Uterus (tissue), 2 donors: ENCODE results near the gene ITGA2.

ENCODE experiments used
- CTCF ChIP-seq, 4 experiments: fragments of 200-600 bp in 2 of 4; fragments of 450-650 bp in 2 of 4; sonication (generic) in 2 of 4; IDR thresholded peaks; one replicate each; pipeline ENCODE4 v1.5.1; 2016 to 2019; ENCODE audit warnings: antibody characterized with exemption in 4 of 4, mild to moderate bottlenecking in 2 of 4, moderate library complexity in 1 of 4
- POLR2A ChIP-seq, 2 donors: fragments of 450-650 bp; IDR thresholded peaks; one replicate each; pipeline ENCODE4 v1.6.1; 2016; ENCODE audit warnings: antibody characterized with exemption in 2 of 2, mild to moderate bottlenecking in 1 of 2, moderate library complexity in 1 of 2

GRCh38 chr5:53011233-53011632 is 22.1 kb downstream of the ITGA2 start:
- TF ChIP-seq CTCF (IDR thresholded peaks at IDR 0.05) (no peak), POLR2A (IDR thresholded peaks at IDR 0.05) (no peak)
